Measurements from ENCODE around the gene NFATC3.
"Not testable (repeated sequence)": the region's sequence is repeated elsewhere in the genome, so short reads cannot be mapped to it uniquely, and the experiment has no call there.

NFATC3 gene

DNA sequence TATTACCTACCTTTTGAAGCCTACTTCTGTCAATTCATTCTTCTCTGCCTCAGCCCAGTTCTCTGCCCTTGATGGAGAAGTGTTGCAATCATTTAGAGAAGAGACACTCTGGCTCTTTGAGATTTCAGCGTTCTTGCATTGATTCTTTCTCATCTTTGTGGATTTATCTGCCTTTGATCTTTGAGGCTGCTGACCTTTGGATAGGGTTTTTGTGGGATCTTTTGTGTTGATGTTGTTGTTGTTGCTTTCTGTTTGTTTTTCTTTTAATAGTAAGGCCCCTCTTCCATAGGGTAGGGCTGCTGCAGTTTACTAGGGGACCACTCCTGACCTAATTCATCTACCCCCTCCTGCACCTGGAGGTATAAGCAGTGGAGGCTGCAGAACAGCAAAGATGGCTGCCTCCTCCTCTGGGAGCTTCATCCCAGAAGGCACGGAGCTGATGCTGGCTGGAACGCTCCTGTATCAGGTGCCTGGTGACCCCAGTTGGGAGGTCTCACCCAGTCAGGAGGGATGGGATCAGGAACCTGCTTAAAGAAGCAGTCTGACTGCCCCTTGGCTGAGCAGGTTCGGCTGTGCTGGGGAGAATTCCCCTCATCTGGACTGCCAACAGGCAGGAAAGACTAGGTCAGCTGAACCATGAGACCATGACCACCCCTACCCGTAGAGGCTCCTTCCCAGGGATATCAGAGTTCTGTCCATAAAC lies 28.0 kb downstream of the NFATC3 start:
- H3K4me1 ChIP-seq (ENCODE audit: insufficient read depth, low read length), result no peaks in the 10 kb centered on the region
- no peaks in the 10 kb centered on the region for H3K9me3 ChIP-seq (ENCODE audit: low read length)
- H3K4me3 ChIP-seq (ENCODE audit: low read depth in 1 of 2, low read length in 2 of 2), result no peak overlapping the region
- H3K27me3 ChIP-seq (ENCODE audit: control insufficient read depth in 1 of 2, insufficient read depth in 2 of 2, low read length in 2 of 2), result no peaks in the 10 kb centered on the region
- H3K36me3 ChIP-seq (ENCODE audit: insufficient read depth, low read length), result no peaks in the 10 kb centered on the region
- H3K9ac ChIP-seq (ENCODE audit: low read length), result no peak overlapping the region
- no peak overlapping the region for H3K27ac ChIP-seq (ENCODE audit: low read depth, low read length)

DNA sequence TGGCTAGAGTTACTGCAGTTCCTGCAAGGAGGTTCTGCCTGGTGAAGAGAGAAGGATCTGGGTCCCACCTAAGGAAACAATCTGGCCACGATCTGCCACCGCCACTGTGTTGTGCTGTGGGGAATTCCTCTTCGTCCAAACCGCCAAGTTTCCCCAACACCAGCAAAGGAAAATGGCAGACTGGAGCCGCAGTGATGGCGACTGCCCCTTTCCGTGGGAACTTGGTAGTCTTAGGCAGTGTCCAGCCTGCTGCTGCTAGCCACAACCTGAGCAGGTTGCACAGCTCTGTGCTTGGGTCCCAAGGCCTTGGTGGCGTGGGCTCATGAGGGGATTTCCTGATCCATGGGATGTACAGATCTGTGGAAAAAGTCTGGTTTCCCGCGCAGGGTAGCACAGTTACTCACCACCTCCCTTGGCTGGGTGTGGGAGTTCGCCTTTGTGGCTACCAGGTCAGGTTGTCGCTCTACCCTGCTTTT lies 28.6 kb downstream of the NFATC3 start:
- H3K27me3 ChIP-seq (ENCODE audit: control insufficient read depth in 1 of 2, insufficient read depth in 2 of 2, low read length in 2 of 2), result no peaks in the 10 kb centered on the region
- H3K9ac ChIP-seq (ENCODE audit: low read length), result no peak overlapping the region
- H3K9me3 ChIP-seq (ENCODE audit: low read length), result no peaks in the 10 kb centered on the region
- H3K4me1 ChIP-seq (ENCODE audit: insufficient read depth, low read length), result no peaks in the 10 kb centered on the region
- H3K36me3 ChIP-seq (ENCODE audit: insufficient read depth, low read length), result no peaks in the 10 kb centered on the region
- no peak overlapping the region for H3K27ac ChIP-seq (ENCODE audit: low read depth, low read length)
- H3K4me3 ChIP-seq (ENCODE audit: low read depth in 1 of 2, low read length in 2 of 2), result no peak overlapping the region

DNA sequence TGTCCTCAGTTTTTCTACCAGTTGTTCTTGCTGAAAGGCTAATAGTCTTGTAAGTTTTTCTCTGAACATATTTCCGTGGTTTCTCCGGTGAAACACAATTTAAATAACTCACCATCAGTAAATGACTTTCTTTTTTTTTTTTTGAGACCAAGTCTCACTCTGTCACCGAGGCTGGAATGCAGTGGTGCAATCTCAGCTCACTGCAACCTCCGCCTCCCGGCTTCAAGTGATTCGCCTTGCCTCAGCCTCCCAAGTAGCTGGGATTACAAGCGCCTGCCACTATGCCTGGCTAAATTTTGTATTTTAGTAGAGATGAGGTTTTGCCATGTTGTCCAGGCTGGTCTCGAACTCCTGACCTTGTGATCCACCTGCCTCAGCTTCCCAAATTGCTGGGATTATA lies 29.8 kb downstream of the NFATC3 start:
- H3K4me1 ChIP-seq (ENCODE audit: insufficient read depth, low read length); H3K9ac ChIP-seq (ENCODE audit: low read length); H3K27ac ChIP-seq (ENCODE audit: low read depth, low read length); H3K36me3 ChIP-seq (ENCODE audit: insufficient read depth, low read length); H3K9me3 ChIP-seq (ENCODE audit: low read length); H3K27me3 ChIP-seq (ENCODE audit: control insufficient read depth in 1 of 2, insufficient read depth in 2 of 2, low read length in 2 of 2); H3K4me3 ChIP-seq (ENCODE audit: low read depth in 1 of 2, low read length in 2 of 2): not testable (repeated sequence)

DNA sequence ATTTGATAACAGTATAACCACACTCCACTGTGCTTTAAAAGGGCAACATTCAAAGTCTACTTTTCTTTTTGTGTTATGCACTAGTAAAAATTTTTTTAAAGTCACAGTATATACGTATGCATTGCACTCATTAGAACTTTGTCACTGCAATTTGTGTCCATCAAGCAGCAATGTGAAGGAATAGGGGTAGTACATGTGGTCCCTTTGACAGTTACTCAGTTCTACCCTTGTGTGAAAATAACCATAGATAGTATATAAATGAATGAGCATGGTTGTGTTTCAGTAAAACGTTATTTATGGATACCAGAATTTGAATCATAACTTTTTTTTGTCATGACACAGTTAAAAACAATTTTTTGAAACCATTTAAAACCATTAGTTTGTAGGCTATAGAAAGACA lies 30.7 kb downstream of the NFATC3 start:
- no peaks in the 10 kb centered on the region for H3K4me1 ChIP-seq (ENCODE audit: insufficient read depth, low read length)
- no peaks in the 10 kb centered on the region for H3K9me3 ChIP-seq (ENCODE audit: low read length)
- no peaks in the 10 kb centered on the region for H3K27me3 ChIP-seq (ENCODE audit: control insufficient read depth in 1 of 2, insufficient read depth in 2 of 2, low read length in 2 of 2)
- H3K4me3 ChIP-seq (ENCODE audit: low read depth in 1 of 2, low read length in 2 of 2), result no peak overlapping the region
- no peaks in the 10 kb centered on the region for H3K36me3 ChIP-seq (ENCODE audit: insufficient read depth, low read length)
- H3K27ac ChIP-seq (ENCODE audit: low read depth, low read length), result no peak overlapping the region
- no peak overlapping the region for H3K9ac ChIP-seq (ENCODE audit: low read length)

DNA sequence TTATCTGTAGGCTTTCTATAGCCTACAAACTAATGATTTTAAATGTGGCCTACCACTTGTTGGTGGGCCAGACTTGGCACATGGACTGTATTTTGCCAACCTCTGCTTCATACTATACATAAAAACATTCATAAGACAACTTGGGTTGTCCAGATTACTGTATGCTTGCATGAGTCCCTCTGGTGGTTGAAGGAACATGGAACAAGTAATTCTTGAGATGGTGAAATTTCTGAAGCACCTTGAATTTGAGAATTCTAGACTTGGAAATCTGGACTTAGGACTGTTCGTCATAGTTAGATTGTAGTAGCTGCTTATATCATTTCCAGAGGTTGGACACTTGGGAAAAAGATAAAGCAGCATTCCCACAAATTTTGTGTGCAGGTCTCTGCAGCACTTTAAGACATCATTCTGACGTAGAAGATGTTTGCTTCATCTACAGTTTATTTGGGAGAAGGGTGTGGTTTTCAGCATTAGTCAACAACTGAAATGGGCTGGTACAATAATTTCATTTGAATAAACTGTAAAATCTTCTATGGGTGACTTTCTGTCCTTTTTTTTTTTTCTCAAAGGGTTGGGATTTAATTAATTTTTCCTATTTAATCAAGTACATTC lies 31.2 kb downstream of the NFATC3 start:
- H3K36me3 ChIP-seq (ENCODE audit: insufficient read depth, low read length), result no peaks in the 10 kb centered on the region
- H3K4me1 ChIP-seq (ENCODE audit: insufficient read depth, low read length), result no peaks in the 10 kb centered on the region

DNA sequence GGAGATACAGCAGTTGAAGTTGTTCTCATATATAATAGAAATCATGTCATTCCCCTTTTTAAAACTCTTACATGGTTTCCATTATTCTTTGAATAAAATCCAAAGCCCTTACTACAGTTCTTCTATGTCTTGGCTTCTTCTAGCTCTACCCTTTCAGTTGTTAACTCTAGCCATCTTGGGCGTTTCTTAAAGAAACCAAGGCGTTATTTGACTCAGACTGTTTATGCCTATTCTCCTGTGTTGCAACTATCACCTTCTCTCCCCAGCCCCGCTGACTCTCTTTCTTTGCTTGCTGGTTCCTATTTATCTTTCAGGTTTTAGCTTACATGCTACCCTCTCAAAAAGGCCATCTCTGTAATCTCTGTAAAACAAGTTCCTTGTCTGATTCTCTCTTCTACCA lies 32.7 kb downstream of the NFATC3 start:
- Histone ChIP-seq H3K4me1 (ENCODE audit: insufficient read depth, low read length) (no peaks in the 10 kb centered on the region), H3K27ac (ENCODE audit: low read depth, low read length) (no peak overlapping the region), H3K4me3 (ENCODE audit: low read depth in 1 of 2, low read length in 2 of 2) (no peak overlapping the region)

More for the DNA sequence above, 31.2 kb downstream of the NFATC3 start:
- Histone ChIP-seq H3K4me3 (ENCODE audit: low read depth in 1 of 2, low read length in 2 of 2) (no peak overlapping the region), H3K9me3 (ENCODE audit: low read length) (no peaks in the 10 kb centered on the region), H3K27me3 (ENCODE audit: control insufficient read depth in 1 of 2, insufficient read depth in 2 of 2, low read length in 2 of 2) (no peaks in the 10 kb centered on the region), H3K9ac (ENCODE audit: low read length) (no peak overlapping the region), H3K27ac (ENCODE audit: low read depth, low read length) (no peak overlapping the region)

DNA sequence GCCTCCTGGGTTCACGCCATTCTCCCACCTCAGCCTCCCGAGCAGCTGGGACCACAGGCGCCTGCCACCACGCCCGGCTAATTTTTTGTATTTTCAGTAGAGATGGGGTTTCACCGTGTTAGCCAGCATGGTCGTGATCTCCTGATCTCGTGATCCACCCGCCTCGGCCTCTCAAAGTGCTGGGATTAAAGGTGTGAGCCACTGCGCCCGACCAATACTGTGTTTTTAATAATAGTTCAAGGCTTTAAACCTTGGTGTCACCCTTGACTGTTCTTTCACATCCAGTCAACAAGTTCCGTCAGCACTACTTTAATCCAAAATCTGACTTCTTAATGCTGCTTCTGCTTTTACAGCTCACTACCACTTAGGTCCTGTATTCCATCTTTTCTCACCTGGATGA lies 33.8 kb downstream of the NFATC3 start:
- not testable (repeated sequence) for H3K9me3 ChIP-seq (ENCODE audit: low read length); H3K9ac ChIP-seq (ENCODE audit: low read length); H3K27ac ChIP-seq (ENCODE audit: low read depth, low read length); H3K4me3 ChIP-seq (ENCODE audit: low read depth in 1 of 2, low read length in 2 of 2); H3K4me1 ChIP-seq (ENCODE audit: insufficient read depth, low read length); H3K36me3 ChIP-seq (ENCODE audit: insufficient read depth, low read length); H3K27me3 ChIP-seq (ENCODE audit: control insufficient read depth in 1 of 2, insufficient read depth in 2 of 2, low read length in 2 of 2)

More for the DNA sequence above, 32.7 kb downstream of the NFATC3 start:
- Histone ChIP-seq H3K36me3 (ENCODE audit: insufficient read depth, low read length) (no peaks in the 10 kb centered on the region), H3K9me3 (ENCODE audit: low read length) (no peaks in the 10 kb centered on the region), H3K9ac (ENCODE audit: low read length) (no peak overlapping the region), H3K27me3 (ENCODE audit: control insufficient read depth in 1 of 2, insufficient read depth in 2 of 2, low read length in 2 of 2) (no peaks in the 10 kb centered on the region)

DNA sequence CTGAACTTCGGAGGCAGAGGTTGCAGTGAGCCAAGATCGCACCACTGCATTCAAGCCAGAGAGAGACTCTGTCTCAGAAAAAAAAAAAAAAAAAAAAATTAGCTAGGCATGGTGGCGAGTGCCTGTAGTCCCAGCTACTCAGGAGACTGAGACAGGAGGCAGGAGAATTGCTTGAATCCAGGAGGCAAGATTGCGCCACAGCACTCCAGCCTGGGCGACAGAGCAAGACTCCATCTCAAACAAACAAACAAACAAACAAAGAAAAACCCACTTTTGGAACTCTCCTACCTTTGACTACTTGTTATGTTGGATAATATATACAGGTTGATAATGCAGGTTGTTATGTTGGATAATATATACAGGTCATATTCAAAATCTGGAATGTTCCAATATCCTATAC lies 35.3 kb downstream of the NFATC3 start:
- not testable (repeated sequence) for H3K4me3 ChIP-seq (ENCODE audit: low read depth in 1 of 2, low read length in 2 of 2); H3K9me3 ChIP-seq (ENCODE audit: low read length); H3K4me1 ChIP-seq (ENCODE audit: insufficient read depth, low read length); H3K27ac ChIP-seq (ENCODE audit: low read depth, low read length); H3K27me3 ChIP-seq (ENCODE audit: control insufficient read depth in 1 of 2, insufficient read depth in 2 of 2, low read length in 2 of 2); H3K36me3 ChIP-seq (ENCODE audit: insufficient read depth, low read length); H3K9ac ChIP-seq (ENCODE audit: low read length)

DNA sequence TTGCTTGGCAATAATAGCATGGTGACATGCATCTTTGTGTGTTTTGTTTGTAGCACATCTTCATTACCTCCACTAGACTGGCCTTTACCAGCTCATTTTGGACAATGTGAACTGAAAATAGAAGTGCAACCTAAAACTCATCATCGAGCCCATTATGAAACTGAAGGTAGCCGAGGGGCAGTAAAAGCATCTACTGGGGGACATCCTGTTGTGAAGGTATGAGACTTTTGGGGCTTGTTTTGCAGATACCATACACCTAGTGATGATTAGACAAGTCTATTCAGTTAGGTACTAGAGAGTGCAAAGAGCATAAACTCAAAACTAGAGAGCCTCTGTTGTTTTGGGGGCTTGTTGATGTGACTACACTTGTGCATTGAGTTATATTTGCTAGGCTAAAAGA lies 41.2 kb downstream of the NFATC3 start:
- no peak overlapping the region for H3K9ac ChIP-seq (ENCODE audit: low read length)
- no peaks in the 10 kb centered on the region for H3K9me3 ChIP-seq (ENCODE audit: low read length)
- peaks cover 8% of the 10 kb centered on the region for H3K4me1 ChIP-seq (ENCODE audit: insufficient read depth, low read length)
- H3K4me3 ChIP-seq (ENCODE audit: low read depth in 1 of 2, low read length in 2 of 2), result no peak overlapping the region
- H3K36me3 ChIP-seq (ENCODE audit: insufficient read depth, low read length), result peaks cover 5% of the 10 kb centered on the region
- no peak overlapping the region for H3K27ac ChIP-seq (ENCODE audit: low read depth, low read length)
- H3K27me3 ChIP-seq (ENCODE audit: control insufficient read depth in 1 of 2, insufficient read depth in 2 of 2, low read length in 2 of 2), result no peaks in the 10 kb centered on the region

DNA sequence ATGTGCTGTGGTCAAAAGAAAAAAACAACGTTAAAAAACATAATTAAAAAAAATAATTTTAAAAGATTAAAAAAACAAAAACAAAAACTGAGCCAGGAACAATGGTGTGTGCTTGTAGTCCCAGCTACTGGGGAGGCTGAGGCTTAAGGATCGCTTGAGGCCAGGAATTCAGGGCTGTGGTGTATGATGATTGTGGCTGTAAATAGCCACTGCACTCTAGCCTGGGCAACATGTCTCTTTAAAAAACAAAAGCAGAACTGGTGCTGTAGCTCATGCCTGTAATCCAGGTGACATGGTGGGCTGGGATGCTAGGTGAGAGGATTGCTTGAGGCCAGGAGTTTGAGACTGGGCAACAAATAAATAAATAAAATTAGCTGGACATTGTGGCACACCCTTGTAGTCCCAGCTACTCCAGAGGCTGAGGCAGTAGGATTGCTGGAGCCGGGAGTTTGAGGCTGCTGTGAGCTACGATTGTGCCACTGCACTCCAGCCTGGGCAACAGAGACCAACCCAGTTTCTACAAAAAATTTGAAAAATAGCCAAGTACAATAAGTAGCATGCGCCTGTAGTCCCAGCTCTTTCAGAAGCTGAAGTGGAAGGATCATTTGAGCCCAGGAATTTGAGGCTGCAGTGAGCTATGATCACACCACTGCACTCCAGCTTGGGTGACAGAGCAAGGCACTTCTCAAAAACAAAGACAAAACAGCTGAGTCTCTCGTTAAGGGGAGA lies 43.6 kb downstream of the NFATC3 start:
- peaks cover 19% of the 10 kb centered on the region for H3K4me1 ChIP-seq (ENCODE audit: insufficient read depth, low read length)
- H3K9me3 ChIP-seq (ENCODE audit: low read length), result no peaks in the 10 kb centered on the region
- H3K9ac ChIP-seq (ENCODE audit: low read length), result no peak overlapping the region
- H3K36me3 ChIP-seq (ENCODE audit: insufficient read depth, low read length), result peaks cover 9% of the 10 kb centered on the region
- H3K4me3 ChIP-seq (ENCODE audit: low read depth in 1 of 2, low read length in 2 of 2), result no peak overlapping the region
- no peaks in the 10 kb centered on the region for H3K27me3 ChIP-seq (ENCODE audit: control insufficient read depth in 1 of 2, insufficient read depth in 2 of 2, low read length in 2 of 2)
- H3K27ac ChIP-seq (ENCODE audit: low read depth, low read length), result no peak overlapping the region

DNA sequence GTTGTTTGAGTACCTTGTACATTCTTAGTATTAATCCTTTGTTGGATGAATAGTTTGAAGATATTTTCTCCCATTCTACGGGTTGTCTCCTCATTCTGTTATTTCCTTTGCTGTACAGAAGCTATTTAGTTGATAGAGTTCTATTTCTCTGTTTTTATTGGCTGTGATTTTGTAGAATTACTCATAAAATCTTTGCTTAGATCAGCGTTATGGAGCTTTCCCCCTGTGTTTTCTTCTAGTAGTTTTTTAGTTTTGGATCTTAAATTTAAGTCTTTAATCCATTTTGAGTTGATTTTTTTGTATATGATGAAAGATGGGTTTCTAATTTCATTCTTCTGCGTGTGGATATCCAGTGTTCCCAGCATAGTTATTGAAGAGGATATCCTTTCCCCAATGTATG lies 45.4 kb downstream of the NFATC3 start:
- H3K4me3 ChIP-seq (ENCODE audit: low read depth in 1 of 2, low read length in 2 of 2), result no peak overlapping the region
- H3K27ac ChIP-seq (ENCODE audit: low read depth, low read length), result no peak overlapping the region

More for the DNA sequence above, 45.4 kb downstream of the NFATC3 start:
- Histone ChIP-seq H3K9me3 (ENCODE audit: low read length) (no peaks in the 10 kb centered on the region), H3K36me3 (ENCODE audit: insufficient read depth, low read length) (peaks cover 9% of the 10 kb centered on the region), H3K27me3 (ENCODE audit: control insufficient read depth in 1 of 2, insufficient read depth in 2 of 2, low read length in 2 of 2) (no peaks in the 10 kb centered on the region), H3K9ac (ENCODE audit: low read length) (no peak overlapping the region), H3K4me1 (ENCODE audit: insufficient read depth, low read length) (peaks cover 19% of the 10 kb centered on the region)
